H1 (cell line): ENCODE results near the gene PLAAT2. TPM values are rescaled to one million over a fixed set of nuclear protein-coding genes. Genes with fewer than 3 reads are reported as not detected.

Source experiments
- ATF3 ChIP-seq: IDR thresholded peaks from 2 replicates; pipeline ENCODE4 v1.6.1; 2011; ENCODE audit warnings: low read depth, mild to moderate bottlenecking, low read length; ENCODE audit not compliant: insufficient read depth
- CHD1 ChIP-seq: IDR thresholded peaks from 2 replicates; pipeline ENCODE4 v1.6.1; 2012; ENCODE audit warnings: low read depth, low read length, improper control_type of control experiment
- CHD2 ChIP-seq: IDR thresholded peaks from 2 replicates; pipeline ENCODE4 v1.6.1; 2012; ENCODE audit warnings: low read length, improper control_type of control experiment
- EGR1 ChIP-seq: IDR thresholded peaks from 2 replicates; pipeline ENCODE4 v1.6.1; 2011; ENCODE audit warnings: low read depth, low read length, borderline replicate concordance
- EZH2 ChIP-seq: fragments of 200-600 bp; sonication (generic); IDR thresholded peaks from 2 replicates; pipeline ENCODE4 v1.7.1; 2012; ENCODE audit warnings: low read depth, mild to moderate bottlenecking, moderate library complexity, low read length, inconsistent platforms; ENCODE audit not compliant: severe bottlenecking
- HDAC2 ChIP-seq, 2 experiments: fragments of 300-600 bp in 1 of 2; sonication (generic) in 1 of 2; IDR thresholded peaks; 2 replicates each; pipeline ENCODE4 v1.6.1; 2011 to 2012; ENCODE audit warnings: low read depth in 2 of 2, low read length in 2 of 2, mild to moderate bottlenecking in 2 of 2, moderate library complexity in 2 of 2, borderline replicate concordance in 1 of 2, inconsistent platforms in 1 of 2
- HDAC6 ChIP-seq: IDR thresholded peaks from one replicate; pipeline ENCODE4 v1.7.1; 2012; ENCODE audit warnings: low read depth, mild to moderate bottlenecking, inconsistent platforms, low read length, moderate library complexity
- MAFK ChIP-seq: IDR thresholded peaks from 2 replicates; pipeline ENCODE4 v1.6.1; 2012; ENCODE audit warnings: low read depth, mild to moderate bottlenecking, improper control_type of control experiment, low read length
- PHF8 ChIP-seq: fragments of 200-600 bp; sonication (generic); conservative IDR thresholded peaks from 2 replicates; pipeline ENCODE4 v1.7.1; 2012; ENCODE audit warnings: low read depth, mild to moderate bottlenecking, inconsistent platforms, low read length, moderate library complexity
- POLR2AphosphoS5 ChIP-seq: IDR thresholded peaks from 2 replicates; pipeline ENCODE4 v1.6.1; 2011; ENCODE audit warnings: low read depth, low read length
- SUZ12 ChIP-seq: fragments of 200-600 bp; sonication (generic); IDR thresholded peaks from 2 replicates; pipeline ENCODE4 v1.6.1; 2012; ENCODE audit warnings: mild to moderate bottlenecking, inconsistent platforms, low read length, moderate library complexity, mixed read lengths
- YY1 ChIP-seq: IDR thresholded peaks from 2 replicates; pipeline ENCODE4 v1.6.1; 2011; ENCODE audit warnings: low read depth, mild to moderate bottlenecking, low read length
- polyA plus RNA-seq, 7 experiments: library from polyadenylated mRNA; depleted of rRNA in 3 of 7; stranded (reverse) in 5 of 7; unstranded in 2 of 7; fragments of >200 nt in 5 of 7; fragments of 200-250 nt in 2 of 7; gene quantifications; 1 replicate in 5 of 7; 2 replicates in 1 of 7; 4 replicates in 1 of 7; pipeline versions ENCODE4 v1.2.1 to v1.2.3, GENCODE V29; 2011 to 2013; ENCODE audit warnings: missing spikeins in 2 of 7, mixed read lengths in 2 of 7
- total RNA-seq: library from RNA; stranded (reverse); fragmentation: NEBNext Ultra II Directional; extraction: Animal tissue kit (Norgen Biotek cat#: 25700); gene quantifications from 2 replicates; pipeline ENCODE4 v1.2.1, GENCODE V29; 2021

The PLAAT2 gene
- total and polyA plus RNA-seq, 2 of the 8 experiments (the other 6 are each of a cell fraction or from before 2014, with no cell fraction given) = 0.39 TPM; not detected in 1

GRCh38 chr11:63612181-63612580 is 49.0 kb upstream of the PLAAT2 start (continued):
- no peak for TF ChIP-seq YY1
- TF ChIP-seq HDAC2 (IDR thresholded peaks at IDR 0.05; ENCODE audit: borderline replicate concordance in 1 of 2, low read depth in 2 of 2, low read length in 2 of 2) = no peak
- no peak for TF ChIP-seq CHD2
- no peak for TF ChIP-seq CHD1
- TF ChIP-seq MAFK = no peak
- TF ChIP-seq SUZ12 = no peak
- TF ChIP-seq EZH2 = no peak
- no peak for TF ChIP-seq POLR2AphosphoS5
- TF ChIP-seq ATF3 = no peak
- TF ChIP-seq EGR1 = no peak
- TF ChIP-seq HDAC6 = no peak
- TF ChIP-seq PHF8 = no peak
